Natural killer cell (primary cell): ENCODE data around the gene SZRD1. TPM values are rescaled to one million over a fixed set of nuclear protein-coding genes. Genes with fewer than 3 reads are reported as not detected.
A peak's percentile ranks its signal among the peaks of the same experiment; 100 is the strongest.

Source experiments
- ATAC-seq, 3 donors: fragments of 150-1000 bp in 2 of 3; fragments of 200-7000 bp in 1 of 3; cut with Tn5 transposase; 1 replicate in 1 of 3; 2 replicates in 2 of 3; pipeline ENCODE4 v1.10.0; 2021; ENCODE audit warnings: mild to moderate bottlenecking in 2 of 3, moderate library complexity in 2 of 3
- DNase-seq, 2 donors: peaks; one replicate each; pipeline versions ENCODE4 v3.0.0 to v3.0.0-alpha.2; 2013 to 2021; ENCODE audit warnings: mixed read lengths in 1 of 2
- H3K27ac ChIP-seq: one replicate; pipeline ENCODE4 v1.5.1; 2013; ENCODE audit warnings: mild to moderate bottlenecking, low read length
- H3K27me3 ChIP-seq: one replicate; pipeline ENCODE4 v1.6.1; 2013; ENCODE audit warnings: low read length; ENCODE audit not compliant: control insufficient read depth, insufficient read depth
- H3K36me3 ChIP-seq: one replicate; pipeline ENCODE4 v1.6.1; 2013; ENCODE audit warnings: low read length; ENCODE audit not compliant: control insufficient read depth, insufficient read depth
- H3K4me1 ChIP-seq: one replicate; pipeline ENCODE4 v1.6.1; 2013; ENCODE audit warnings: low read length; ENCODE audit not compliant: control insufficient read depth, insufficient read depth
- H3K4me3 ChIP-seq: one replicate; pipeline ENCODE4 v1.5.1; 2013; ENCODE audit warnings: low read length
- H3K9me3 ChIP-seq: one replicate; pipeline ENCODE4 v1.6.1; 2013; ENCODE audit warnings: low read length; ENCODE audit not compliant: control insufficient read depth, insufficient read depth
- H3K27ac Mint-ChIP-seq, 2 donors: one replicate each; pipeline ENCODE4 v1.8.0; 2022; ENCODE audit warnings: mild to moderate bottlenecking in 2 of 2, mixed read lengths in 2 of 2, moderate library complexity in 1 of 2
- H3K27me3 Mint-ChIP-seq, 2 donors: one replicate each; pipeline ENCODE4 v1.8.0; 2022; ENCODE audit warnings: low read depth in 2 of 2, mixed read lengths in 2 of 2
- H3K36me3 Mint-ChIP-seq: one replicate; pipeline ENCODE4 v1.8.0; 2022; ENCODE audit warnings: mixed read lengths
- H3K4me1 Mint-ChIP-seq, 2 donors: one replicate each; pipeline ENCODE4 v1.8.0; 2022; ENCODE audit warnings: mixed read lengths in 2 of 2
- H3K4me3 Mint-ChIP-seq: one replicate; pipeline ENCODE4 v1.8.0; 2022; ENCODE audit warnings: mild to moderate bottlenecking, moderate library complexity, mixed read lengths
- H3K9me3 Mint-ChIP-seq, 2 donors: one replicate each; pipeline ENCODE4 v1.8.0; 2022; ENCODE audit warnings: mixed read lengths in 2 of 2
- WGBS: methylation state at CpG from one replicate; pipeline ENCODE4 v1.1.7; 2013; ENCODE audit warnings: missing lambda C conversion rate; ENCODE audit not compliant: insufficient coverage; 5-methylcytosine and 5-hydroxymethylcytosine counted together
- intact Hi-C: fragments of 100-400 bp; cut with micrococcal nuclease; formaldehyde crosslinking; loops from one replicate; pipeline ENCODE4 v1.14.2; 2022
- total RNA-seq, 4 donors: library from RNA; stranded (reverse); fragments of 120-200 nt in 1 of 4; gene quantifications; one replicate each; pipeline versions ENCODE4 v1.2.3 to v1.2.4, GENCODE V29; 2013 to 2022
- TF ChIP-seq, protein P1 (sequence below): fragments of 200-600 bp; IDR thresholded peaks from one replicate; pipeline ENCODE4 v1.8.0; 2022; ENCODE audit warnings: antibody characterized with exemption

SZRD1 gene
- total RNA-seq, 3 donors from 2014 or later (not counting 1 experiment from before 2014, with no cell fraction given), result 170 to 187 (median 177) TPM

DNA sequence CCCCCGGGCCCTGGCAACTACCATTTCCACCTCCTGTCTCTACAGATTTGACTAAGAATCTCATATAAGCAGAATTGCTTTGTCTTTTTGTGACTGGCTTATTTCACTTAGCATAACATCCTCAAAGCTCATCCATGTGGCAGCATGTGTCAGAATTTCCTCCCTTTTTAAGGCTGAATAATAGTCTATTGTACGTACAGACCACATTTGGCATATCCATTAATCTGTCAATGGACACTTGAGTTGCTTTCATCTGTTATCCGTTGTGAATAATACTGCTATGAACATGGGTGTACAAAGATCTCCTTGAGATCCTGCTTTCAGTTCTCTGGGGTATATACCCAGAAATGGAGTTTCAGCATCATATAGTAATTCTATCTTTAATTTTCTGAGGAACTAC lies 46.1 kb downstream of the SZRD1 start:
- intact Hi-C loops, result no loop called here
- Histone ChIP-seq H3K9me3 (no peaks in the 10 kb centered on the region), H3K4me1 (no peaks in the 10 kb centered on the region), H3K36me3 (no peaks in the 10 kb centered on the region), H3K27me3 (no peaks in the 10 kb centered on the region), H3K4me3 (no peak overlapping the region), H3K27ac (no peak overlapping the region)
- TF ChIP-seq, protein P1, sequence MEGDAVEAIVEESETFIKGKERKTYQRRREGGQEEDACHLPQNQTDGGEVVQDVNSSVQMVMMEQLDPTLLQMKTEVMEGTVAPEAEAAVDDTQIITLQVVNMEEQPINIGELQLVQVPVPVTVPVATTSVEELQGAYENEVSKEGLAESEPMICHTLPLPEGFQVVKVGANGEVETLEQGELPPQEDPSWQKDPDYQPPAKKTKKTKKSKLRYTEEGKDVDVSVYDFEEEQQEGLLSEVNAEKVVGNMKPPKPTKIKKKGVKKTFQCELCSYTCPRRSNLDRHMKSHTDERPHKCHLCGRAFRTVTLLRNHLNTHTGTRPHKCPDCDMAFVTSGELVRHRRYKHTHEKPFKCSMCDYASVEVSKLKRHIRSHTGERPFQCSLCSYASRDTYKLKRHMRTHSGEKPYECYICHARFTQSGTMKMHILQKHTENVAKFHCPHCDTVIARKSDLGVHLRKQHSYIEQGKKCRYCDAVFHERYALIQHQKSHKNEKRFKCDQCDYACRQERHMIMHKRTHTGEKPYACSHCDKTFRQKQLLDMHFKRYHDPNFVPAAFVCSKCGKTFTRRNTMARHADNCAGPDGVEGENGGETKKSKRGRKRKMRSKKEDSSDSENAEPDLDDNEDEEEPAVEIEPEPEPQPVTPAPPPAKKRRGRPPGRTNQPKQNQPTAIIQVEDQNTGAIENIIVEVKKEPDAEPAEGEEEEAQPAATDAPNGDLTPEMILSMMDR, result no peak
- DNase-seq (no peak), ATAC-seq (no peak)
- Mint-ChIP-seq H3K4me1 (no peaks in the 10 kb centered on the region), H3K27ac (no peak overlapping the region), H3K27me3 (peaks cover 0 to 4% of the 10 kb centered on the region in 2 donors), H3K9me3 (no peaks in the 10 kb centered on the region), H3K4me3 (no peak overlapping the region), H3K36me3 (no peaks in the 10 kb centered on the region)
- WGBS, result 95% methylated on average over 3 of the region's 3 CpGs

DNA sequence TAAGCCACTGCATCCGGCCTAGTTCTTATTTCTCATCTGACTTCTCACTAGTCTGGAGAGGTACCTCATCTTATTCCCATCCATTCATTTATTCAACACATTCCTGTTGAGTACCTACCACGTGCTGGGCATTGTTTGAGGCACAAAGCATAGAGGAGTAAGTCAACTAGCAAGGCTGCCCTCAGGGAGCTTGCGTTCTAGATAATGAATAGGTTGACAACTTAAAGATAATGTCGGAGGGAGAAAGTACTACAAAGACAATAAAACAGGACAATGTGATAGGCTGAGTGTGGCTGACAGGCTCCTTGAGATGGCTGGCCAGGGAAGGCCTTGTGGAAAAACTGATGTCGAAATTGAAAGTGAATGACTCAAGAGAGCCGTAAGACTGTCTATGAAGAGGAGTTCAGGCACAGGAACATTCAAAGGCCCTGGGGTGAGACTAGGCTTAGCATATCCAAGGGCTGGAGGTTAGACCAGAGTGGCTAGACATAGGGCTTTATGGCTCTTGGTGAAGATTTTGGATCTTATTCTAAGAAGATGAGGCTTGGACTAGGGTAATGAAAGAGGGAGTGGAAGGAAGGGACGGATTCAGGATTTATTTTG lies 51.9 kb downstream of the SZRD1 start:
- Histone ChIP-seq H3K9me3 (no peaks in the 10 kb centered on the region), H3K4me1 (peaks cover 25% of the 10 kb centered on the region), H3K36me3 (no peaks in the 10 kb centered on the region), H3K27me3 (no peaks in the 10 kb centered on the region), H3K4me3 (no peak overlapping the region), H3K27ac (no peak overlapping the region)
- Mint-ChIP-seq H3K4me1 (peaks cover 28 to 31% of the 10 kb centered on the region in 2 donors), H3K9me3 (no peaks in the 10 kb centered on the region), H3K36me3 (no peaks in the 10 kb centered on the region), H3K4me3 (peak overlapping the region; percentile 80), H3K27ac (peak overlapping the region; percentile 71 to 87), H3K27me3 (no peaks in the 10 kb centered on the region)
- TF ChIP-seq, protein P1, result no peak
- intact Hi-C loops, result no loop called here
- WGBS, result 92% methylated on average over 7 of the region's 7 CpGs
- DNase-seq, result no peak
- ATAC-seq, result no peak

DNA sequence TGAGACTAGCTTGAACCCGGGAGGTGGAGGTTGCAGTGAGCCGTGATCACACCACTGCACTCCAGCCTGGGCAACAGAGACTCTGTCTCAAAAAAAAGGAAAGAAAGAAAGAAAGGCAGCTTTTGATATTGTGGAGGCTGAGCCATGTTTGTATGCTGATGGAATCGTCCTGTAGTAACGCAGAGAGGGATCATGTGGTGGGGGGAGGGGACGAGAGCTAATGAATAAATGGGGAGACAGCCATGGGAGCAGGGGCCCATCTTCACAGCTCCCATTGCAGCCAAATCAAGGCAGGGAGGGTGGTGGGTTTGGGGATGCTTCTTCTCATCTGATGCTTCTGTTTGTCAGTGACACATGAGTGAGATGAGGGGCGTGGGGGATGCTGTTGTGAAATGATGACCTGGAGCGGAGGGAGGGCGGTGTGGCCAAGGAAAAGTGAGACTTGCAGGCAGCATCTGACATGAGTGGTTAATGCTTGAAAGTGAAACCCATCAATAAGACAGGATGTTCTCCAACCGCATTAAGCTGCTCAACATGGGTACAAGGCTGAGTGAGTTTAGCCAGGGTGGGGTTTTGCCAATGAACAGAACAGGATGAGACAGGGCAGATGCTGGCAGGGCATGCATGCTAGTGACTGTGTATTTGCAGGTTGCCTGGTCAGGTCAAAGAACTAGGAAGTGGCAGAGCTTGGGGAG lies 53.5 kb downstream of the SZRD1 start:
- 38% methylated on average over 9 of the region's 9 CpGs for WGBS
- peak overlapping the region; percentile 80 for H3K4me3 Mint-ChIP-seq
- no peaks in the 10 kb centered on the region for H3K27me3 Mint-ChIP-seq
- peak overlapping the region; percentile 46 for H3K27ac ChIP-seq
- H3K36me3 Mint-ChIP-seq, result no peaks in the 10 kb centered on the region
- ATAC-seq (peak; percentile 85 to 97 (median 96)), DNase-seq (peak; percentile 35 to 77)
- H3K9me3 ChIP-seq, result no peaks in the 10 kb centered on the region
- H3K9me3 Mint-ChIP-seq, result no peaks in the 10 kb centered on the region
- TF ChIP-seq, protein P1, result no peak
- no peaks in the 10 kb centered on the region for H3K27me3 ChIP-seq
- H3K4me3 ChIP-seq, result no peak overlapping the region
- peak overlapping the region; percentile 71 to 87 for H3K27ac Mint-ChIP-seq
- intact Hi-C loops, result no loop called here
- H3K4me1 ChIP-seq, result peaks cover 25% of the 10 kb centered on the region
- no peaks in the 10 kb centered on the region for H3K36me3 ChIP-seq
- peaks cover 28 to 31% of the 10 kb centered on the region in 2 donors for H3K4me1 Mint-ChIP-seq
